Limb (tissue), 2 donors: Measurements from ENCODE around the gene HNRNPH2.

Experiments used
- DNase-seq, 2 donors: peaks; one replicate each; pipeline ENCODE4 v3.0.0-alpha.2; 2016; ENCODE audit errors: extremely low spot score in 2 of 2

Gene HNRNPH2

GRCh38 chrX:101394372-101394771, 13.7 kb upstream of the HNRNPH2 start:
- DNase-seq, result no peak

DNA sequence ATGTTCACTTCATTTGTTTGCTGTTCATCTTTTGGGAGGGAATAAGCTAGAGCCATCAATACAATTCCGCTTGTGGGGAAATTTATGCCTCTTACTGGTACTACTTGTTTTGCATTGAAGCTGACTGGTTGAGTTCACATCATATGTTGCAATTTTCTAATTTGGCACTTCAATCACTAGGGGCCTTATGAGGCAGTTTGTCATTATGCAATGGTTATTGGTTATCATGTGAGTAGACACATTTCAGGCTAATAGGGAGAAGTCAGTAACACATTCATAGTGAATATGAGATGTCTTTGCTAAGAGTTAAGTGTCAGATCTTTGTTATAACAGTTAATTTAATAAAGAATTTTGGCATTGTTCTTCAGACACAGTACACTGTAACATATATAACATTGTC, 12.2 kb upstream of the HNRNPH2 start:
- DNase-seq, result no peak

- DNase-seq, result no peak
Measured at GRCh38 chrX:101397779-101398178, 10.2 kb upstream of the HNRNPH2 start.

DNA sequence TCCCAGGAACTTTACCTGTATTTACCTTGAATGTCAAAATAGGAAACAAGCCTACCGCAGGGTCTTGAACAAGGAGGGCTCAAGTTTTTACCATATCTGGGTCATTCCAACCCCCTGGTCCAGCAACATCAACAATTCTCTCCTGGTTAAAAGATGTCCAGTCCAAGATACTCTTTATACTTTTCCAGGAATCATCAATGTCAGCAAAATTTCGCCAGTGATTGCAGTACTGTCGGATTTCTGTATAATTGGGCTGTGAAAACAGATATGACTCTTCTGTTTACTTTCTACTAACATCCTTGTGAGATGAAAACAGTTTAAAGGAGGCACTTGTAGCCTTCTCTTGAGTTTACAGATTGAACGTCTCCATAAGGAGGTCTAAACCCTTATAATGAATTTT, 9.3 kb upstream of the HNRNPH2 start:
- DNase-seq, result no peak

GRCh38 chrX:101399825-101400224, 8.2 kb upstream of the HNRNPH2 start:
- DNase-seq, result no peak

DNA sequence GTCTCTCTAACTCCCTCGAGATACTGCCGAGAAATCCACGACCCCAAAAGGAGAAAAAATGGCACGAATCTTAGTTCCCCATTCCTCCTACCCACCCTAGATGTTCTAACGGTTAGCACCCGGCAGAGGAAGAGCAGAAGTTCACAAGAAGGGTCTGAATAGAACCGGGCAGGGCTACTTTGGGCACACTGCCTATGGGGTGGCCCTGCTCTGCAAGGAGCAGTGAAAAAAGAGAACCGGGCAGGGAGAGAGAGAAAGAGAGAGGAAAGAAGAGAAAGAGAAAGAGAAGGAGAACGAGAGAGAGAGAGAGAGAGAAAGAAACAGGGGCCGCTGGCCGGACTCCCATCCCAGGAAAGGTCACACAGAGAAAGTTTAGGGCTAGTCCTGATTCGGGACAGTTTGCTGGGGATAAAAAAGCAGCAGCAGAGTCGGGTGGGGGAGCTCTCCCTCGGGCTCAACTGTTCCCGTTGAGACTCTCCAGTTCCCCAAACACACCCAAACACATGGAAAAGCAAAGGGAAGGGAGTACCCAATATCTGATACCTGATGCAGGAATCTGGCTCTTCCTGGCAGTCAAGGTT, 765 bp upstream of the HNRNPH2 start:
- no peak for DNase-seq

- no peak for DNase-seq
Measured at GRCh38 chrX:101408532-101408841, 465 bp downstream of the HNRNPH2 start.

DNA sequence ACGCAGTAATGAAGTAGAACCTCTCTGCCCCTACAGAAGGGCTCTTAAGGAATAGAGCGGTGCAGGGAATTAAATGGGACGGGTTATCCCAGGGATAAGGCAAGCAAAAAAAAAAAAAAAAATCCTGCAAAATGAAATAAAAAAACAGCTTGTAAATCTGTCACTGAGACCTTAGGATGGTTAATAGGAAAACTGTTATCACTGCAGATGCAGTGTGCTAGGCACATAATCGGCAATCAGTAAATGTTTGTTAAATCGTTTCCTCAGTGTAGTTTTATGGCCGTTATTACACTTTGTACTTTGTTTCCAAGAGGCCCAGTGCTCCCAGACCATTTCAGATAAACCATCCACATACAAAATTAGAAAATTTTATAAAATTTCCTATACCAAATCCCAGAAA, 1.0 kb downstream of the HNRNPH2 start:
- DNase-seq, result no peak

GRCh38 chrX:101410461-101410860, 2.4 kb downstream of the HNRNPH2 start:
- DNase-seq, result no peak

- no peak for DNase-seq
Measured at GRCh38 chrX:101411984-101412383, 4.0 kb downstream of the HNRNPH2 start.

DNA sequence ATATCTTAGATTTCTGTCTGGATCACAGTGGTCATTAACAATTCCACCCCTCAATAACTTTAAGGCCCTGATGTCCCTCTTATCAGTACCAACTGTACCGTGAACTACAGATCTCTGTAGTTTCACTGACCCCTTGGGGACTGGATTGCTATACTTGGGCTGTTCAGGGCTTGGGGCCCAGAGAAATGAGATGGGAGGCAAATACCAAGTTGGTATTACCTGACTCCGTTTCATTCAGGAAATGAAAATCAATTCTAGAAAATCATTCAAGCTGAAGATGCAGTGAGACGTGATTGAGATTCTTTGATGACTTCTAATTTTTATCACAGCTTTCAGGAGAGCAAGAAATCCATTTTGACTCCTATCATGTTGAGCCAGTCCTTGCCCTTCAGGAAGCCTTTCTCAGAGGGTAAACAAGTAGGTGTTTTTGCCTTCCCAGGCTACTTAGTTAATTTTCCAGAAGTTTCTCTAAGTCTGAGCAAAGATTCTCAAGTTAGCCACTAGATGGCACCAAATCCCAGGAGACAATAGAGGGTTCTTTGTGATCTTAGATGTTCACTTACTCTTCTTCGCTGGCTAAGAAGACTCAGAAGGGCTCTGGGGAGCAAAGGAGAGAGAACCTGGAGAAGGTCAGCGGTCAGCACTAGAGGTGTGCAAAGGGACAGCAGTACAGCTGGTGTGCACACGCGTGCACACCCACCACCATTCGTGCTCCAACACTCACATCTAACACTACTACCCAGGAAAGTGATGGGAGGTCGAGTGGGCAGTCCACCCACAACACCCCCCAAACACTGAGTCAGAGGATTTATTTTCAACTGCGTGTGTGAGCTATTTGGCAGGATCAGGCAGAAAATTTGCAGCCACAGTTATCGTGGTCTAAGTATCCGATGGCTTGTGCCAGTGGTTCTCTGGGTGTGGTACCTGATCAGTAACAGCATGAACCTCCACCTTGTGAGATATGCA, 7.4 kb downstream of the HNRNPH2 start:
- peak in 1 of 2 donors; percentile 62 for DNase-seq

GRCh38 chrX:101416691-101417090, 8.7 kb downstream of the HNRNPH2 start:
- no peak for DNase-seq

GRCh38 chrX:101417190-101417589, 9.2 kb downstream of the HNRNPH2 start:
- DNase-seq, result no peak

DNA sequence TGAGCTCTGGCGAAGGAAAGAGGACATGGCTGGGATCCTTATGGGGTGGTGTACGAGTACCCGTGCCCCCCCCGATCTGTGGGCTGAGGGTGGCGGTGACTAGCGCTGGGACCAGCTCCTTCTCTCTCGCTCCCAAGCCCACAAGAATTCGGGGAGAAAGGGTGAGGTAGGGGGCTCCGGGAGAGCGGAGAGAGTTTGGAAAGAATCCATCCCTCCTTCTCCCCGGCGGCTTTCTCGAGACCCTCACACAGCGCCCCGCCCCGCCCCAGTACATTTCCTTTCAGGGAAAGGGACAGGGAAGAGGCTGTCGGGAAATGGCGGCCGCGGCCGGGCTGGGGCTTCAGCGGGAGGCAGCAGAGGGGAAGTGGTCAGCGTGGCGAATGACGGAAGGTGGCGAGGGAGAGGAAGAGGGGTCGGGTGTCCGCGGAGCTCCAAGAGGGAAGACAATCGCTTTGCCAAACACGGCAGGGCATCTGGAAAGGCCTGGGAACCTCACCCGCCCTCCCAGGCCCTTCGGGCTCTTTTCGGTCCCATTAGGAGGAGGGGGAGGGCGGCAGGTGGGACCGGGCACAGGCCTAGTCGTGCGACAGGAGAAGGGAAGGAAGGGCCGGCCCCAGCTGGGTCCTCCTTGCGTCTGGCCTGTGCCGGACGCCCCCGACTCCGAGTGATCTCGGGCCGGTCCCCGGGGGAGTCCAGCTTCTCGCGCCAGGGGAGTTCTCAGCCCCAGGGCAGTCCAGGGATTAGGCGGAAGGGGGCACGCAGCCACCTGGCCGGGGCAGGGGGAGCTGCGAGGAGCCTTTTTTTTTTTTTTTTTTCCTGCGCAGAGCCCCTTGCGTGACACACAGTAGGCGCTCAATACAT, 10.2 kb downstream of the HNRNPH2 start:
- DNase-seq, result peak; percentile 40 to 86

- no peak for DNase-seq
Measured at GRCh38 chrX:101419489-101419888, 11.5 kb downstream of the HNRNPH2 start.

DNA sequence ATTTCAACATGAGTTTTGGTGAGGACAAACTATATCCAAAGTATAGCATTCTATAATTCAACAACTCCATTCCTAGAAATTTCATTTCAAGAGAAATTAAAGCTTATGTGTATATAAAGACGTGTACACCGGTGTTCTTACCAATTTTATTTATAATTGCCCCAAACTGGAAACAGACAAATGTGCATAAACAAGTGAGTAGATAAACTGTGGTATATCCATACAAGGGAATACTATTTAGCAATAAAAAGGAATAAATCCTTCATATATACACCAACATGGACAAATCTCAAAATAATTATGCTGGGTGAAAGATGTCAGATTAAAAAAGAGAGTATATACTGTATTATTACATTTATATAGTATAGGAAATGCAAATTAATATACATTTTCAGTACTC, 19.9 kb downstream of the HNRNPH2 start:
- no peak for DNase-seq

DNA sequence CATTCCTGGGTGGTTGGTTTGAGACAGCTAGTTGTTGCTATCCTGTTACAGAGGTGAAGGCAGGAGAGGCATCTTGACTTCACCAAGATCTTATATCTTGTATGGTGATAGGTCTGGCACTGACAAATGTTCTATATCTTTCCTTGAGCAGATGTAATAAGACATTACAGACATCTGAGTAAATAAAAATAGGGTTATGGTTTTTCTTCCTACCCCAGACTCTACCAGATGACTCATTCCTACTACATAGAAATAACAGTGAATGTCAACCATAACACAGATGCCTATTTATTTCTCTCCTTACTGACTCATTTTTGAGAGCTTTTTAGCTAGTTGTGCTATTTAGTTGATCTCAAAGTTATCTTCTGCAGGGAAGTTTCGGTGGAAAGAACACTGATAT, 21.9 kb downstream of the HNRNPH2 start:
- no peak for DNase-seq

DNA sequence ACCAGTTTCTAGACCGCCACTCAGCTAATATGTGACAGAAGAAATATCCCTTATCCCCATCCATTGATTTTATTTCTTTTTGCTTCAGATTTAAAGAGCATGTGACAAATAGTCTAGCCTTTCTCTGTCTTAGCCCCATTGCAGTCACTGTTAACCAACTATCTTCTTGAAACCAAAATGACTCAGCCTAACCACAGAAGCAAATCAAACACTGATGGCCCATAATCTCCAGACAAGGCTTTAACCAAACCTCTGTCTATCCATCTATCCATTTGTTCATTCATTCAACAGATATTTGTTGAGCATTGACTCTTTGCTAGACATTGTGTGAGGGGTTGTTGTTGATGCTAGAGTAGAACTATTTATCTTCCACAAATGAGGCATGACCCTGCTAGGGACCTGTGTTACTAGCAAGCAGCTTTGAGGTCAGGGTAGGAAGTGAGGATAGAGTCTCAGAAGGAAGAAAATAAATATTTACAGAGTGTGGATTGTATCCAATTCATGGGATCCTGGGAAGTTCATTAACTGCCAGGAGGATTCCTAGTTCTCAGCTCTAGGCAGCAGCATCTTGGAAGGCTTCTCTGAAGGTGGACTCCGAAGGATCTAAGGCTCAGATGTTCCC, 22.5 kb downstream of the HNRNPH2 start:
- no peak for DNase-seq

DNA sequence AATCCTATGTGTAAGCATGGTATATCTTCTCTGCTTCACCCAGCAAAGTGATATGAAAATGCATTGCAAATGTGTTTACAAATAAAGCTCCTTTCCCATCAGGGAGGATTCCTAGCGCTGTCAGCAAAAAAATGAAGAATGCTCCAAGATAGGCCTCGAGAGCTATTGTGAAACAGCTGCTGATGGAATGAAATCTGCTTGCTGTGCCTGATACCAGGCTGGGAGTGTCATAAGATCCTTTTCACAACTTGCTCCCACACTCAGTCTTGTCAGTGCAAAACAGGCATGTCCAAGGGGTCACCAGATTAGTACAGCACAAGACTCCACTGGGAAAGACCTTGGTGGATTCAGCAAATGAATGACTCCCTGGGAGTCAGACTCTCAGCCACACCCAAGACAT, 34.1 kb downstream of the HNRNPH2 start:
- no peak for DNase-seq

- DNase-seq, result no peak
Measured at GRCh38 chrX:101449279-101449678, 41.3 kb downstream of the HNRNPH2 start.

- DNase-seq, result no peak
Measured at GRCh38 chrX:101450085-101450484, 42.1 kb downstream of the HNRNPH2 start.

DNA sequence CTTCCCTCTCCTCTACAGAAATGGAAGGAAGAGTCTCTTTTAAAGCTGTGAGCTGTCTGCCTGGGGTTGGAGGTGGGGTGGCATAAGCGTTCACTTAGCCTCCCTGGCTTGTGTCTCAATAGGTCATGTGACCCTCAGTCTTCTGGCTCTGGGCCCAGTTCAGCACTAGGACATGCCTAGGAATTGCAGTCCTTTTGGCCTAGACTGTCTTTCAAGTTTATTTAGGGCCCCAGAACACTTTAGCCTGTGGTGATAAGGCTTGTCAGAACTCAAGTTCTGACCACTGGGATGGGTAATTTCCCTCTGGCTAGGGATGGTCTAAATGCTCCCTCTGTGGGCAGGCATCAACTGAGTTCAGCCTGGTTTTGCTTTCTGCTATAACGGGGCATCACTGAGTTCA, 42.9 kb downstream of the HNRNPH2 start:
- DNase-seq, result no peak
